ENCODE measurements around the gene CD300H. TPM values are rescaled to one million over a fixed set of nuclear protein-coding genes. Genes with fewer than 3 reads are reported as not detected.

CD300H gene
- total RNA-seq, 2 donors from 2014 or later, result not detected

- no peaks in the 10 kb centered on the region for H3K36me3 ChIP-seq
- no peaks in the 10 kb centered on the region for H3K4me1 ChIP-seq (ENCODE audit: control insufficient read depth in 1 of 2, low read depth in 2 of 2)
- no peaks in the 10 kb centered on the region for H3K9me3 ChIP-seq
- no peak overlapping the region for H3K27ac ChIP-seq
- H3K4me3 ChIP-seq, result no peak overlapping the region
- DNase-seq (ENCODE audit: low spot score) (no peak), ATAC-seq (ENCODE audit: insufficient number of reproducible peaks, low FRiP score, low read depth) (no peak)
- no peaks in the 10 kb centered on the region for H3K27me3 ChIP-seq (replicated peaks; ENCODE audit: insufficient read depth)
- no peak for TF ChIP-seq CTCF (IDR thresholded peaks at IDR 0.05)
Measured at GRCh38 chr17:74591503-74591902, 24.2 kb upstream of the CD300H start.

DNA sequence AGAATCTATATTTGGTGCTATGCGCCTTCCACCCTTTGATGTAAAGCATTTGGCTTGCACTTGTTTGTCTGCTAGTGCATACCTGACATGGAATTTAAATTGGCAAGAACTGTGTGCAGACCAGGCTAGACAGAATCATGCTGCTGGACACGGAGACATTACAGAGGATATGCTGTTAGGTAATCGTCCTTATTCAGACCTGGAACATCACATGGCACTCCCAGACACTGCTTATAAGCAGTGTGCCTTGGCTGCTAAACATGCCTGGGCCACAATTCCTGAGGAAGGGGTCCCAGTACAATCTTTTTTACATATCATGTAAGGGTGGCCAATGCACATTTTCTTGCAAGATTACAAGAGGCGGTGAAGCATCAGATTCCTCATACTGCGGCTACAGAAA is 18.4 kb upstream of the CD300H start:
- H3K27me3 ChIP-seq (replicated peaks; ENCODE audit: insufficient read depth), result no peaks in the 10 kb centered on the region
- no peak overlapping the region for H3K4me3 ChIP-seq
- no peak for TF ChIP-seq CTCF (IDR thresholded peaks at IDR 0.05)
- H3K27ac ChIP-seq, result no peak overlapping the region
- H3K9me3 ChIP-seq, result no peaks in the 10 kb centered on the region
- ATAC-seq (ENCODE audit: insufficient number of reproducible peaks, low FRiP score, low read depth) (no peak), DNase-seq (ENCODE audit: low spot score) (no peak)
- H3K36me3 ChIP-seq, result no peaks in the 10 kb centered on the region
- H3K4me1 ChIP-seq (ENCODE audit: control insufficient read depth in 1 of 2, low read depth in 2 of 2), result no peaks in the 10 kb centered on the region

GRCh38 chr17:74584292-74585060 is 17.2 kb upstream of the CD300H start:
- Histone ChIP-seq H3K27ac (no peak overlapping the region), H3K27me3 (replicated peaks; ENCODE audit: insufficient read depth) (no peaks in the 10 kb centered on the region), H3K9me3 (no peaks in the 10 kb centered on the region), H3K36me3 (no peaks in the 10 kb centered on the region), H3K4me1 (ENCODE audit: control insufficient read depth in 1 of 2, low read depth in 2 of 2) (no peaks in the 10 kb centered on the region), H3K4me3 (no peak overlapping the region)
- no peak for DNase-seq (ENCODE audit: low spot score)
- TF ChIP-seq CTCF (IDR thresholded peaks at IDR 0.05), result no peak
- ATAC-seq (ENCODE audit: insufficient number of reproducible peaks, low FRiP score, low read depth), result no peak

GRCh38 chr17:74582633-74583032 is 15.3 kb upstream of the CD300H start:
- no peaks in the 10 kb centered on the region for H3K27me3 ChIP-seq (replicated peaks; ENCODE audit: insufficient read depth)
- no peaks in the 10 kb centered on the region for H3K4me1 ChIP-seq (ENCODE audit: control insufficient read depth in 1 of 2, low read depth in 2 of 2)
- no peak overlapping the region for H3K27ac ChIP-seq
- H3K9me3 ChIP-seq, result no peaks in the 10 kb centered on the region
- no peak overlapping the region for H3K4me3 ChIP-seq
- ATAC-seq (ENCODE audit: insufficient number of reproducible peaks, low FRiP score, low read depth) (no peak), DNase-seq (ENCODE audit: low spot score) (no peak)
- H3K36me3 ChIP-seq, result no peaks in the 10 kb centered on the region
- TF ChIP-seq CTCF (IDR thresholded peaks at IDR 0.05), result no peak

DNA sequence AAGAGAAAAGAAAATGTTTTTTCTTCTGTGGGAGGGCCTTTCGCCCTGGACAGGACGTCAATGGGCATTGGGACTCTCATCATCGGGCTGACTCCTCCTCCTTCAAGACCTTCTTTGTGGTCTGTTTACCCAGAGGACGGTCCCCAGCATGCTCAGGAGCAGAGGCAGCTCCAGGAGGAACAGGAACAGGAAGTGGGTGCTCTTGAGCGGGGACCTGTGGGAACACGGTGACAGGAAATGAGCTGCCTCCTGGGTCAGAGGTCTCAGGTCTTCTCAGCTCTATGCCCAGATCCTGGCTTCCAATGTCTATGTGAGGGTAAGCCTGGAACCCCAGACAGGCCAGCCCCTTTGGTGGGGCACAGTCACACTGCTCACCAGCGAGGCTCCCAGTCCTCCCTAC is 12.6 kb upstream of the CD300H start:
- no peaks in the 10 kb centered on the region for H3K4me1 ChIP-seq (ENCODE audit: control insufficient read depth in 1 of 2, low read depth in 2 of 2)
- H3K36me3 ChIP-seq, result no peaks in the 10 kb centered on the region
- H3K4me3 ChIP-seq, result no peak overlapping the region
- H3K27me3 ChIP-seq (replicated peaks; ENCODE audit: insufficient read depth), result no peaks in the 10 kb centered on the region
- H3K9me3 ChIP-seq, result no peaks in the 10 kb centered on the region
- ATAC-seq (ENCODE audit: insufficient number of reproducible peaks, low FRiP score, low read depth) (no peak), DNase-seq (ENCODE audit: low spot score) (no peak)
- TF ChIP-seq CTCF (IDR thresholded peaks at IDR 0.05), result no peak
- H3K27ac ChIP-seq, result no peak overlapping the region
